Endodermal cell (in vitro differentiated cells): ENCODE data around the gene XPO6. TPM values are rescaled to one million over a fixed set of nuclear protein-coding genes. Genes with fewer than 3 reads are reported as not detected.
A peak's percentile ranks its signal among the peaks of the same experiment; 100 is the strongest.

Source experiments
- DNase-seq: peaks from one replicate; pipeline ENCODE4 v3.0.0-alpha.2; 2017
- H3K27ac ChIP-seq: 2 replicates; pipeline ENCODE4 v1.5.1; 2013; ENCODE audit warnings: mild to moderate bottlenecking, low read depth, low read length, moderate library complexity
- H3K27me3 ChIP-seq: 2 replicates; pipeline ENCODE4 v1.6.1; 2013; ENCODE audit warnings: mild to moderate bottlenecking, low read length, moderate library complexity; ENCODE audit not compliant: insufficient read depth, control insufficient read depth, poor library complexity, severe bottlenecking
- H3K36me3 ChIP-seq: 2 replicates; pipeline ENCODE4 v1.7.0; 2013; ENCODE audit warnings: mild to moderate bottlenecking, low read length, moderate library complexity; ENCODE audit not compliant: control insufficient read depth, insufficient read depth
- H3K4me1 ChIP-seq: one replicate; pipeline ENCODE4 v1.7.0; 2013; ENCODE audit warnings: low read length; ENCODE audit not compliant: control insufficient read depth, insufficient read depth
- H3K4me3 ChIP-seq: 2 replicates; pipeline ENCODE4 v1.5.1; 2013; ENCODE audit warnings: mild to moderate bottlenecking, low read length, moderate library complexity
- H3K9ac ChIP-seq: 2 replicates; pipeline ENCODE4 v1.6.1; 2013; ENCODE audit warnings: mild to moderate bottlenecking, low read length, moderate library complexity; ENCODE audit not compliant: poor library complexity, severe bottlenecking; ENCODE audit errors: extremely low read depth
- H3K9me3 ChIP-seq: 2 replicates; pipeline ENCODE4 v1.6.1; 2013; ENCODE audit warnings: mild to moderate bottlenecking, low read length, moderate library complexity; ENCODE audit not compliant: control insufficient read depth
- H3K27ac Mint-ChIP-seq: 2 replicates; pipeline ENCODE4 v1.8.0; 2020; ENCODE audit warnings: mixed read lengths
- H3K27me3 Mint-ChIP-seq: 2 replicates; pipeline ENCODE4 v1.8.0; 2021; ENCODE audit warnings: mild to moderate bottlenecking, mixed read lengths; ENCODE audit not compliant: insufficient read depth
- H3K36me3 Mint-ChIP-seq: 2 replicates; pipeline ENCODE4 v1.8.0; 2020; ENCODE audit warnings: low read depth, mixed read lengths
- H3K4me1 Mint-ChIP-seq: 2 replicates; pipeline ENCODE4 v1.8.0; 2020; ENCODE audit warnings: mixed read lengths
- H3K4me3 Mint-ChIP-seq: 2 replicates; pipeline ENCODE4 v1.8.0; 2020; ENCODE audit warnings: mild to moderate bottlenecking, moderate library complexity, mixed read lengths
- H3K9me3 Mint-ChIP-seq: 2 replicates; pipeline ENCODE4 v1.8.0; 2020; ENCODE audit warnings: mild to moderate bottlenecking, mixed read lengths
- CTCF ChIP-seq: fragments of 200-600 bp; sonication (generic); conservative IDR thresholded peaks from 2 replicates; pipeline ENCODE4 v1.5.0; 2021; ENCODE audit warnings: antibody characterized with exemption, mild to moderate bottlenecking
- WGBS, 2 experiments: methylation state at CpG; one replicate each; pipeline versions ENCODE4 v1.1.5 to v1.1.7; 2013; ENCODE audit warnings: missing lambda C conversion rate in 2 of 2, mixed read lengths in 1 of 2; ENCODE audit not compliant: insufficient coverage in 1 of 2, insufficient read length in 1 of 2; 5-methylcytosine and 5-hydroxymethylcytosine counted together
- total RNA-seq, 2 donors: library from RNA; stranded (reverse); fragmentation: NEBNext Ultra II Directional in 1 of 2; extraction: Animal tissue kit (Norgen Biotek cat#: 25700) in 1 of 2; gene quantifications; 2 replicates in 1 of 2; 3 replicates in 1 of 2; pipeline ENCODE4 v1.2.1, GENCODE V29; 2021

Gene XPO6
- total RNA-seq, 2 donors from 2014 or later: 84.7 to 92.4 TPM

GRCh38 chr16:28168991-28169554, 42.7 kb downstream of the XPO6 start:
- peaks cover 2% of the 10 kb centered on the region for H3K4me1 Mint-ChIP-seq
- WGBS, 2 experiments: 92 to 95% methylated on average over 4 to 6 of the region's 6 CpGs

GRCh38 chr16:28167730-28168129, 44.0 kb downstream of the XPO6 start:
- no peak for TF ChIP-seq CTCF
- Mint-ChIP-seq H3K4me3 (no peak overlapping the region), H3K9me3 (no peaks in the 10 kb centered on the region), H3K36me3 (peaks cover 49% of the 10 kb centered on the region), H3K27me3 (no peaks in the 10 kb centered on the region), H3K4me1 (peaks cover 2% of the 10 kb centered on the region), H3K27ac (no peak overlapping the region)
- Histone ChIP-seq H3K27me3 (no peaks in the 10 kb centered on the region), H3K36me3 (peaks cover 50% of the 10 kb centered on the region), H3K4me1 (no peaks in the 10 kb centered on the region), H3K9ac (no peak overlapping the region), H3K27ac (no peak overlapping the region), H3K4me3 (no peak overlapping the region), H3K9me3 (no peaks in the 10 kb centered on the region)
- WGBS, 2 experiments: 84 to 100% methylated on average over 1 of the region's 3 CpGs
- no peak for DNase-seq

More at GRCh38 chr16:28168991-28169554, 42.7 kb downstream of the XPO6 start:
- Mint-ChIP-seq H3K4me3 (no peak overlapping the region), H3K27ac (no peak overlapping the region), H3K27me3 (no peaks in the 10 kb centered on the region), H3K36me3 (peaks cover 59% of the 10 kb centered on the region), H3K9me3 (no peaks in the 10 kb centered on the region)
- no peak overlapping the region for H3K27ac ChIP-seq
- H3K4me3 ChIP-seq: no peak overlapping the region
- H3K9me3 ChIP-seq: no peaks in the 10 kb centered on the region
- TF ChIP-seq CTCF: no peak
- no peaks in the 10 kb centered on the region for H3K27me3 ChIP-seq
- no peak for DNase-seq
- peaks cover 59% of the 10 kb centered on the region for H3K36me3 ChIP-seq
- H3K4me1 ChIP-seq: no peaks in the 10 kb centered on the region
- H3K9ac ChIP-seq: no peak overlapping the region

GRCh38 chr16:28167221-28167620, 44.5 kb downstream of the XPO6 start:
- H3K36me3 ChIP-seq: peaks cover 48% of the 10 kb centered on the region
- Mint-ChIP-seq H3K27me3 (no peaks in the 10 kb centered on the region), H3K4me1 (no peaks in the 10 kb centered on the region), H3K27ac (peak overlapping the region; percentile 56), H3K36me3 (peaks cover 48% of the 10 kb centered on the region), H3K9me3 (no peaks in the 10 kb centered on the region), H3K4me3 (no peak overlapping the region)
- no peak overlapping the region for H3K27ac ChIP-seq
- H3K27me3 ChIP-seq: no peaks in the 10 kb centered on the region
- 97 to 98% methylated on average over 5 to 7 of the region's 7 CpGs for WGBS, 2 experiments
- no peak for TF ChIP-seq CTCF
- DNase-seq: no peak
- no peak overlapping the region for H3K9ac ChIP-seq
- no peak overlapping the region for H3K4me3 ChIP-seq
- H3K9me3 ChIP-seq: no peaks in the 10 kb centered on the region
- no peaks in the 10 kb centered on the region for H3K4me1 ChIP-seq
